Stimulated activated naive CD8-positive, alpha-beta T cell treated with anti-CD3 and anti-CD28 coated beads, Interleukin-15, Interleukin-2, amounts not matched to agents 100 ng/mL and 50 ng/mL, for 24 hours (primary cell): ENCODE data around the gene UGT1A7.
"Not testable (repeated sequence)": the region's sequence is repeated elsewhere in the genome, so short reads cannot be mapped to it uniquely, and the experiment has no call there.

Source experiments
- H3K27ac Mint-ChIP-seq: one replicate; pipeline ENCODE4 v1.8.0; 2021; ENCODE audit warnings: mild to moderate bottlenecking, mixed read lengths
- H3K27me3 Mint-ChIP-seq: one replicate; pipeline ENCODE4 v1.8.0; 2021; ENCODE audit warnings: mixed read lengths
- H3K36me3 Mint-ChIP-seq: one replicate; pipeline ENCODE4 v1.8.0; 2021; ENCODE audit warnings: low read depth, mixed read lengths
- H3K4me1 Mint-ChIP-seq: one replicate; pipeline ENCODE4 v1.8.0; 2021; ENCODE audit warnings: low read depth, mixed read lengths
- H3K4me3 Mint-ChIP-seq: one replicate; pipeline ENCODE4 v1.8.0; 2021; ENCODE audit warnings: mild to moderate bottlenecking, mixed read lengths
- H3K9me3 Mint-ChIP-seq: one replicate; pipeline ENCODE4 v1.8.0; 2021; ENCODE audit warnings: mixed read lengths

UGT1A7 gene

GRCh38 chr2:233751212-233752009 is 69.7 kb downstream of the UGT1A7 start:
- not testable (repeated sequence) for H3K4me1 Mint-ChIP-seq, H3K36me3 Mint-ChIP-seq, H3K4me3 Mint-ChIP-seq, H3K27ac Mint-ChIP-seq
- Mint-ChIP-seq H3K27me3 (peaks cover 19% of the 10 kb centered on the region), H3K9me3 (peaks cover 11% of the 10 kb centered on the region)

- no peaks in the 10 kb centered on the region for H3K4me1 Mint-ChIP-seq
- no peak overlapping the region for H3K4me3 Mint-ChIP-seq
- H3K9me3 Mint-ChIP-seq, result peaks cover 7% of the 10 kb centered on the region
- H3K27me3 Mint-ChIP-seq, result peaks cover 6% of the 10 kb centered on the region
- no peak overlapping the region for H3K27ac Mint-ChIP-seq
- no peaks in the 10 kb centered on the region for H3K36me3 Mint-ChIP-seq
Measured at GRCh38 chr2:233754872-233755611, 73.3 kb downstream of the UGT1A7 start.

- Mint-ChIP-seq H3K4me1 (no peaks in the 10 kb centered on the region), H3K36me3 (no peaks in the 10 kb centered on the region), H3K27ac (no peak overlapping the region), H3K4me3 (no peak overlapping the region), H3K27me3 (peaks cover 6% of the 10 kb centered on the region), H3K9me3 (peaks cover 2% of the 10 kb centered on the region)
Measured at GRCh38 chr2:233756429-233757081, 74.9 kb downstream of the UGT1A7 start.

- Mint-ChIP-seq H3K4me1 (no peaks in the 10 kb centered on the region), H3K9me3 (no peaks in the 10 kb centered on the region), H3K27ac (no peak overlapping the region), H3K4me3 (no peak overlapping the region), H3K36me3 (no peaks in the 10 kb centered on the region), H3K27me3 (peaks cover 4% of the 10 kb centered on the region)
Measured at GRCh38 chr2:233758141-233758540, 76.4 kb downstream of the UGT1A7 start.

GRCh38 chr2:233758849-233759248 is 77.1 kb downstream of the UGT1A7 start:
- Mint-ChIP-seq H3K27me3 (peaks cover 11% of the 10 kb centered on the region), H3K36me3 (no peaks in the 10 kb centered on the region), H3K27ac (no peak overlapping the region), H3K4me3 (no peak overlapping the region), H3K9me3 (no peaks in the 10 kb centered on the region), H3K4me1 (no peaks in the 10 kb centered on the region)

GRCh38 chr2:233760043-233760442 is 78.3 kb downstream of the UGT1A7 start, which contains the start of gene UGT1A1:
Gene UGT1A1 (plus strand): TSS chr2:233760270. CDS start chr2:233760288, 18 bp downstream.
- H3K9me3 Mint-ChIP-seq, result no peaks in the 10 kb centered on the region
- H3K4me1 Mint-ChIP-seq, result no peaks in the 10 kb centered on the region
- H3K36me3 Mint-ChIP-seq, result no peaks in the 10 kb centered on the region
- H3K27me3 Mint-ChIP-seq, result peaks cover 20% of the 10 kb centered on the region
- no peak within 1 kb of the TSS for H3K27ac Mint-ChIP-seq
- H3K4me3 Mint-ChIP-seq, result no peak within 1 kb of the TSS

- H3K4me1 Mint-ChIP-seq, result no peaks in the 10 kb centered on the region
- H3K9me3 Mint-ChIP-seq, result no peaks in the 10 kb centered on the region
- no peaks in the 10 kb centered on the region for H3K36me3 Mint-ChIP-seq
- no peak overlapping the region for H3K27ac Mint-ChIP-seq
- peaks cover 23% of the 10 kb centered on the region for H3K27me3 Mint-ChIP-seq
- no peak overlapping the region for H3K4me3 Mint-ChIP-seq
Measured at GRCh38 chr2:233761040-233761769, 79.5 kb downstream of the UGT1A7 start.

GRCh38 chr2:233764264-233764663 is 82.6 kb downstream of the UGT1A7 start:
- Mint-ChIP-seq H3K27me3 (peaks cover 34% of the 10 kb centered on the region), H3K4me1 (no peaks in the 10 kb centered on the region), H3K4me3 (no peak overlapping the region), H3K9me3 (no peaks in the 10 kb centered on the region), H3K27ac (no peak overlapping the region), H3K36me3 (no peaks in the 10 kb centered on the region)

GRCh38 chr2:233764761-233765160 is 83.1 kb downstream of the UGT1A7 start:
- no peaks in the 10 kb centered on the region for H3K36me3 Mint-ChIP-seq
- H3K27me3 Mint-ChIP-seq, result peaks cover 36% of the 10 kb centered on the region
- no peak overlapping the region for H3K4me3 Mint-ChIP-seq
- H3K9me3 Mint-ChIP-seq, result no peaks in the 10 kb centered on the region
- no peak overlapping the region for H3K27ac Mint-ChIP-seq
- H3K4me1 Mint-ChIP-seq, result no peaks in the 10 kb centered on the region

GRCh38 chr2:233766416-233766815 is 84.7 kb downstream of the UGT1A7 start:
- peaks cover 36% of the 10 kb centered on the region for H3K27me3 Mint-ChIP-seq
- no peaks in the 10 kb centered on the region for H3K4me1 Mint-ChIP-seq
- no peaks in the 10 kb centered on the region for H3K36me3 Mint-ChIP-seq
- no peaks in the 10 kb centered on the region for H3K9me3 Mint-ChIP-seq
- no peak overlapping the region for H3K4me3 Mint-ChIP-seq
- no peak overlapping the region for H3K27ac Mint-ChIP-seq

GRCh38 chr2:233768076-233768475 is 86.4 kb downstream of the UGT1A7 start:
- no peaks in the 10 kb centered on the region for H3K36me3 Mint-ChIP-seq
- no peak overlapping the region for H3K4me3 Mint-ChIP-seq
- H3K4me1 Mint-ChIP-seq, result no peaks in the 10 kb centered on the region
- peaks cover 32% of the 10 kb centered on the region for H3K27me3 Mint-ChIP-seq
- no peak overlapping the region for H3K27ac Mint-ChIP-seq
- no peaks in the 10 kb centered on the region for H3K9me3 Mint-ChIP-seq

GRCh38 chr2:233769260-233769659 is 87.6 kb downstream of the UGT1A7 start:
- H3K27ac Mint-ChIP-seq, result no peak overlapping the region
- H3K4me1 Mint-ChIP-seq, result no peaks in the 10 kb centered on the region
- peaks cover 20% of the 10 kb centered on the region for H3K27me3 Mint-ChIP-seq
- no peak overlapping the region for H3K4me3 Mint-ChIP-seq
- no peaks in the 10 kb centered on the region for H3K36me3 Mint-ChIP-seq
- H3K9me3 Mint-ChIP-seq, result no peaks in the 10 kb centered on the region

- no peak overlapping the region for H3K4me3 Mint-ChIP-seq
Measured at GRCh38 chr2:233772153-233772552, 90.5 kb downstream of the UGT1A7 start.

GRCh38 chr2:233772583-233772982 is 90.9 kb downstream of the UGT1A7 start:
- Mint-ChIP-seq H3K27ac (no peak overlapping the region), H3K9me3 (peaks cover 11% of the 10 kb centered on the region)

More at GRCh38 chr2:233772153-233772552, 90.5 kb downstream of the UGT1A7 start:
- no peak overlapping the region for H3K27ac Mint-ChIP-seq
- no peaks in the 10 kb centered on the region for H3K4me1 Mint-ChIP-seq
- peaks cover 18% of the 10 kb centered on the region for H3K27me3 Mint-ChIP-seq
- H3K36me3 Mint-ChIP-seq, result no peaks in the 10 kb centered on the region
- peaks cover 11% of the 10 kb centered on the region for H3K9me3 Mint-ChIP-seq

More at GRCh38 chr2:233772583-233772982, 90.9 kb downstream of the UGT1A7 start:
- Mint-ChIP-seq H3K4me1 (no peaks in the 10 kb centered on the region), H3K4me3 (no peak overlapping the region), H3K27me3 (peaks cover 14% of the 10 kb centered on the region), H3K36me3 (no peaks in the 10 kb centered on the region)
